ENCODE measurements around the gene KCTD3.
A peak's percentile ranks its signal among the peaks of the same experiment; 100 is the strongest.

KCTD3 gene

GRCh38 chr1:215566556-215567490 is at the start of gene KCTD3:
KCTD3 (plus strand) TSS chr1:215567304; CDS start chr1:215567686, 382 bp downstream.
- DNase-seq (ENCODE audit: low spot score) = peak; percentile 83

GRCh38 chr1:215517441-215517891 is 49.6 kb upstream of the KCTD3 start:
- DNase-seq (ENCODE audit: low spot score) = no peak

- DNase-seq (ENCODE audit: low spot score) = no peak
These were observed 48.5 kb upstream of the KCTD3 start for GRCh38 chr1:215518594-215518993.

GRCh38 chr1:215521279-215521678 is 45.8 kb upstream of the KCTD3 start:
- DNase-seq (ENCODE audit: low spot score) = no peak

GRCh38 chr1:215523128-215523861 is 43.8 kb upstream of the KCTD3 start:
- peak; percentile 6 for DNase-seq (ENCODE audit: low spot score)

GRCh38 chr1:215523906-215524305 is 43.2 kb upstream of the KCTD3 start:
- peak; percentile 14 for DNase-seq (ENCODE audit: low spot score)

- peak; percentile 55 for DNase-seq (ENCODE audit: low spot score)
These were observed 40.8 kb upstream of the KCTD3 start for GRCh38 chr1:215526147-215526845.

- DNase-seq (ENCODE audit: low spot score) = no peak
These were observed 40.3 kb upstream of the KCTD3 start for GRCh38 chr1:215526846-215527151.

GRCh38 chr1:215529111-215529510 is 38.0 kb upstream of the KCTD3 start:
- peak; percentile 90 for DNase-seq (ENCODE audit: low spot score)

- DNase-seq (ENCODE audit: low spot score) = no peak
These were observed 37.5 kb upstream of the KCTD3 start for GRCh38 chr1:215529571-215529970.

- no peak for DNase-seq (ENCODE audit: low spot score)
These were observed 36.6 kb upstream of the KCTD3 start for GRCh38 chr1:215530401-215530984.

- DNase-seq (ENCODE audit: low spot score) = peak; percentile 42
These were observed 27.1 kb upstream of the KCTD3 start for GRCh38 chr1:215539803-215540570.

- DNase-seq (ENCODE audit: low spot score) = peak; percentile 65
These were observed 24.8 kb upstream of the KCTD3 start for GRCh38 chr1:215542301-215542700.

GRCh38 chr1:215543191-215543606 is 23.9 kb upstream of the KCTD3 start:
- DNase-seq (ENCODE audit: low spot score) = peak; percentile 90

GRCh38 chr1:215543806-215544205 is 23.3 kb upstream of the KCTD3 start:
- no peak for DNase-seq (ENCODE audit: low spot score)

GRCh38 chr1:215544566-215544965 is 22.5 kb upstream of the KCTD3 start:
- DNase-seq (ENCODE audit: low spot score) = no peak

- DNase-seq (ENCODE audit: low spot score) = no peak
These were observed 22.0 kb upstream of the KCTD3 start for GRCh38 chr1:215545096-215545495.

- DNase-seq (ENCODE audit: low spot score) = no peak
These were observed 20.1 kb upstream of the KCTD3 start for GRCh38 chr1:215547011-215547410.

GRCh38 chr1:215551806-215552205 is 15.3 kb upstream of the KCTD3 start:
- DNase-seq (ENCODE audit: low spot score) = no peak

GRCh38 chr1:215554865-215555264 is 12.2 kb upstream of the KCTD3 start:
- DNase-seq (ENCODE audit: low spot score) = no peak

- no peak for DNase-seq (ENCODE audit: low spot score)
These were observed 11.6 kb upstream of the KCTD3 start for GRCh38 chr1:215555531-215555930.
